ENCODE measurements around the gene SLIT3. TPM values are rescaled to one million over a fixed set of nuclear protein-coding genes. Genes with fewer than 3 reads are reported as not detected.
A peak's percentile ranks its signal among the peaks of the same experiment; 100 is the strongest.

The SLIT3 gene
- total RNA-seq, 2 experiments from 2014 or later: 0.30 to 0.43 TPM

DNA sequence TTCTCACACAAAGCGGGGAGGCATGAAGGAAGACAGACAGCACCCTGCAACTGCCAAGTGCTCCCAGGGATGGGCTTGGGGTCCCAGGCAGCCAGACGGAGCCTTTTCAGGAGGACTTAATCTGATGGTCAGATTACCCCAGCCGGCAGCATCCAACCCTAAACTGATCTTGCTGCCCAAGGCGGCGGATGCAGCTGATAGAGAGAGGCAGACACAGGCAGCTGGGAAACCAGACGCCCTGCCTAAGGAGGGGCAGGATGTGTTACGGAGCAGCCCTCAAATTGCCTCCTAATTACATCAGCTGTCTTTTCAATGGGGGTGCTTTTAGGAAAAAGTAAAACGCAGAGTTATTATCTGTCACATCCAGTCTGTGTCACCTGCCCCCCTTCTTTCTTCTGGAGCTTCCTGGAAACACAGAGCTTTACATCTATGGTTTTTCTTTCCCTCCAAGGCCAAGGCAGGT, 530.9 kb downstream of the SLIT3 start:
- H3K4me3 Mint-ChIP-seq: no peak overlapping the region
- no peaks in the 10 kb centered on the region for H3K4me1 Mint-ChIP-seq (ENCODE audit: low read depth)

DNA sequence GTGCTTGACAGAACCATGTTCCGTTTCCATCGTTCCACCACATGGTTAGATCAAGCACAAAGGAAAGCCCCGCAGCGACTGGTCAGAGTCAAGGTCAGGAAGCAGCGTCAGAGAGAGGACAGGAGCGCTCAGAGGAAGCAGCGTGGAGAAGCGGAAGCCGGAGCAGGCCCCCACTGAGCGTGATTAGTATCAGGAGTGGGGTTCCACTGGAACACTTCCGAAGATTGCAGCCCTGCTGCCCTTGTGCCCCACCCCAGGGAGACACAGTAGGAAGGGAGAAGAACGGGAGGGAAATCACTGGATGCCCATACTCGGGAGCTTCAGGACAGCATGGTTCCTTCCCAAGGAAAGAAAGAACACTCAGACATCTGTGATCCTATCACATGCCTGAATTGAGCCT, 532.8 kb downstream of the SLIT3 start:
- intact Hi-C loops (cut with micrococcal nuclease): no loop called here
- no peak for DNase-seq
- H3K27ac Mint-ChIP-seq: no peak overlapping the region
- H3K27me3 Mint-ChIP-seq (ENCODE audit: low read depth): no peaks in the 10 kb centered on the region
- H3K4me3 Mint-ChIP-seq: no peak overlapping the region
- H3K36me3 Mint-ChIP-seq (ENCODE audit: low read depth): no peaks in the 10 kb centered on the region
- H3K9me3 Mint-ChIP-seq: peaks cover 5% of the 10 kb centered on the region
- CTCF ChIA-PET: no interaction called here
- H3K4me1 Mint-ChIP-seq (ENCODE audit: low read depth): no peaks in the 10 kb centered on the region

More for the DNA sequence above, 530.9 kb downstream of the SLIT3 start:
- no peak for DNase-seq
- Mint-ChIP-seq H3K9me3 (peaks cover 5% of the 10 kb centered on the region), H3K27ac (no peak overlapping the region), H3K27me3 (ENCODE audit: low read depth) (no peaks in the 10 kb centered on the region), H3K36me3 (ENCODE audit: low read depth) (no peaks in the 10 kb centered on the region)
- CTCF ChIA-PET: interaction anchor here (0.7 kb wide), 1 partner anchor 1048 kb away, joined by 3 read pairs; no protein-coding TSS in a partner anchor
- intact Hi-C loops (cut with micrococcal nuclease): no loop called here

DNA sequence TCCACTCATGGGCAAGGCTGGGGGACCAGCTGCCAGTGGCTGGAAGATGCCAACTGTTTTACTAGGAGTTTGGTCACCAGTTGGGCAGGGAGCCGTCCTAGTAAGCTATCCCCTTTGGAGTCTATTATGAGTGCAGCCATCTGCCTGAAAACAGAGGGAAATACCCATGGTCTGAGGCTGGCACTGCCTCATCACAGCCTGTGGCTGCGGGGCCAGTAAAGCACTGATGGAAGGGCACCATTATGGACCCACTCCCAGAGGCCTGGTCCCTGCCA, 534.6 kb downstream of the SLIT3 start:
- CTCF ChIA-PET: no interaction called here
- peaks cover 5% of the 10 kb centered on the region for H3K9me3 Mint-ChIP-seq
- H3K27ac Mint-ChIP-seq: no peak overlapping the region
- H3K36me3 Mint-ChIP-seq (ENCODE audit: low read depth): no peaks in the 10 kb centered on the region
- no peaks in the 10 kb centered on the region for H3K27me3 Mint-ChIP-seq (ENCODE audit: low read depth)
- DNase-seq: no peak
- no peak overlapping the region for H3K4me3 Mint-ChIP-seq
- H3K4me1 Mint-ChIP-seq (ENCODE audit: low read depth): no peaks in the 10 kb centered on the region
- intact Hi-C loops (cut with micrococcal nuclease): no loop called here

DNA sequence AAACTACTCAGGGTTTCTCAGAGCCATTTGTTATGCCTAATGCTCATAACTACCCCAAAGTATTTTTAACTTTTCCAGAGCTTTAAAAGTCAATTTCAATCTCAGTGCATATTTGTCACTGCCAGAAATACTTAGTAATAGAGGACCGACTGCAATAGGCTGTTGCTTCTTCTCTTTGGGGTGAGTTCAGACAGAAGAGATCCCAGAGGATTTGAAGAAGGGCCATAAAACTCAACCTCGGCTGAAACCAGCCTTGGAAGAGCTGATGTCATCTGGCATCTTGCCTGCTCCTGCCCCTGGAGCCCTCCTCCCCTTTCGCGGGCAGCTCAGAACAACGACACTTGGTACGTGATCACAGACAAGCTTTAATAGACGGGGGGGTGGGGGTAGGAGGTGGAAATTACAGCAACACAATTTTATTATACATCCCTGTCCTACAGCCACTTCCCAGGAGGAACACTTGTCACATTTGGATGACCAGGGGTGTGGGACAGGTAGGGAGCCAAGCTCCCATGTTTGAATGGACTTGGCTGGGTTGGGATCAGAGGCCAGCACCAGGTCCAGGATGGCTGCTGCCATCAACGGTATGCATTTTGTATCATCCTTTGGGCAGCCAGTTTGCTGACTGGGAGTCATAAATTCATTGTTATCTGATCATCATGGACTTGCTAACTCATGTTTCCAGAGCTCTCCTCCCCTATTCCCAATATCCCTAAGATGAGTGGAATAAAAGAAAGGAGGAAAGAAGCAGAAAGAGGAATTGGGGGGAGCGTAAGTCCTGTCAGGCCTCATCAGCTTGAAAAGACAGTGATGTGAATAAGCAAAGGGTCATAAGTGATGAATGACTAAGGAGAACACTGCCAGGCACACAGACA, 535.2 kb downstream of the SLIT3 start:
- CTCF ChIA-PET: interaction anchor here (0.6 kb wide), 1 partner anchor 383 kb away, joined by 3 read pairs; no protein-coding TSS in a partner anchor
- Mint-ChIP-seq H3K27me3 (ENCODE audit: low read depth) (no peaks in the 10 kb centered on the region), H3K27ac (no peak overlapping the region), H3K4me3 (no peak overlapping the region), H3K36me3 (ENCODE audit: low read depth) (no peaks in the 10 kb centered on the region), H3K9me3 (peaks cover 5% of the 10 kb centered on the region), H3K4me1 (ENCODE audit: low read depth) (no peaks in the 10 kb centered on the region)
- intact Hi-C loops (cut with micrococcal nuclease): no loop called here
- DNase-seq: no peak

DNA sequence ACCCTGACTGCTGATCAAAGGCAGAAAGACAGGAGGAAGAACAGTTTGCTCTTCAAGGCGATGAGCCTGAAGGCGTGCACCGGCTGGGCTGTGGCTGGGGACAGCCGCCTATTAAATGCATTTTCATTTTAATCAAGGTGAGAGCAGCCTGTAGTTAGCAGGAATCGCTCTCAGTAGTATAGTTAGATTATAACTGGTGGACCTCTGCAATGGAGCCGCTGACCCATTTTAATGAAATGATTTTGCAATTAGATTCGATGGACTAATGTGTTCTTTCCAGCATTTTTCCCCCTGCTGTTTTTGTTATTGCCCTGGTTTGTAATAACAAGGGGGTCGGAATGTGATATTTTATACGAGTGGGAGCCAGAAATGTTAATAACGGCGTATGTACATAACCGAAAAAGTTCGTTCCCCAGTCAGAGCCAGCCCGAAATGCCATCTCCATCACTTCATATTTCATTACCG, 535.8 kb downstream of the SLIT3 start:
- CTCF ChIA-PET: interaction anchor here (0.6 kb wide), 1 partner anchor 384 kb away, joined by 3 read pairs; no protein-coding TSS in a partner anchor
- no peak overlapping the region for H3K4me3 Mint-ChIP-seq

DNA sequence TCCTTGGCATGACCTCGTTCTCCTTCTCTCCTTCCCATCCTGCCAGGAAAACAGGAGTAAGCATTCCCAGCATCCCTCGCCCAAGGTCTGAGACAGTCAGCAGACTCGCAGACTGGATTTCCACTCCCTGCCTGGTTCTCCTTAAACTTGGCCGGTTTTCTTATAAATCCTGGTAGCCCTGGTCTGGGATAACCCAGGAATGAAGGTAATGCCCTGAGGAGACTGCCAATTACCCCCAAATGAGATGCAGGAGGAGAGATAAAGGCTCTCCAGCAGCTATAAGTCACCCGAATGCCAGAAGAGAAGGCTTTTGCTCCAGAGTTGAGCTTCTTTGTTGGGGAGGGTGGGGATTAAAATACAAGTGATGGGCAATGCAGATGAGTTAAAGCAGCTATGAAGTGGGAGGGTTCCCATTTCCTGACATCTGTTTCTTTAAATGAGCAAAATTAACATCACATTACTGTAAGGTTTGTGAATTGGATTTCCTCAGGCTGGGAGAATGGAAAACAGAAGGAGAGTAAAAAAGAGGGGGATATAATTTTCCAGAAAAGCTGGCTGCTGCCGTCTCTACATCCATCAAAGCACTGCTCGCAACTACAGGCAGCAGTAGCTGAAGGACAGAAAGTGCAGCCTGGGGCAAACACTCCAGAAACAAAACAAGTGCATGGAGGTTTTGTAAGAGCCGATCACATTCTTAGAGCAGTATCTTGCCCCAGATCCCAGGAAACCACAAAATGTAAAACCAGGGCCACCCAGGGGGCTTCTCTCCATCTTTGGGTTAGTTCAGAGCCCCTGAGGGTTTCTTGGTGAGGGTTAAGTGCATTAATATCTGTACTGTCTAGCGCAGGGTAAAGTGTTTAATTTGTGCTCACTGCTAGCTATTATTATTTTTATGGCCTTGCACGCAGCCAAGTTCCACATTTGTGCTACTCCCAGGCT, 544.2 kb downstream of the SLIT3 start:
- Mint-ChIP-seq H3K27ac (no peak overlapping the region), H3K4me1 (ENCODE audit: low read depth) (no peaks in the 10 kb centered on the region), H3K9me3 (no peaks in the 10 kb centered on the region), H3K27me3 (ENCODE audit: low read depth) (peaks cover 2% of the 10 kb centered on the region), H3K36me3 (ENCODE audit: low read depth) (no peaks in the 10 kb centered on the region), H3K4me3 (no peak overlapping the region)
- DNase-seq: no peak
- intact Hi-C loops (cut with micrococcal nuclease): no loop called here
- CTCF ChIA-PET: interaction anchor here (1.3 kb wide), 1 partner anchor 9 kb away, joined by 4 read pairs; no protein-coding TSS in a partner anchor

More for the DNA sequence above, 535.8 kb downstream of the SLIT3 start:
- no peak for DNase-seq
- intact Hi-C loops (cut with micrococcal nuclease): no loop called here
- H3K9me3 Mint-ChIP-seq: peaks cover 5% of the 10 kb centered on the region
- H3K4me1 Mint-ChIP-seq (ENCODE audit: low read depth): no peaks in the 10 kb centered on the region
- H3K27me3 Mint-ChIP-seq (ENCODE audit: low read depth): no peaks in the 10 kb centered on the region
- H3K36me3 Mint-ChIP-seq (ENCODE audit: low read depth): no peaks in the 10 kb centered on the region
- H3K27ac Mint-ChIP-seq: no peak overlapping the region

DNA sequence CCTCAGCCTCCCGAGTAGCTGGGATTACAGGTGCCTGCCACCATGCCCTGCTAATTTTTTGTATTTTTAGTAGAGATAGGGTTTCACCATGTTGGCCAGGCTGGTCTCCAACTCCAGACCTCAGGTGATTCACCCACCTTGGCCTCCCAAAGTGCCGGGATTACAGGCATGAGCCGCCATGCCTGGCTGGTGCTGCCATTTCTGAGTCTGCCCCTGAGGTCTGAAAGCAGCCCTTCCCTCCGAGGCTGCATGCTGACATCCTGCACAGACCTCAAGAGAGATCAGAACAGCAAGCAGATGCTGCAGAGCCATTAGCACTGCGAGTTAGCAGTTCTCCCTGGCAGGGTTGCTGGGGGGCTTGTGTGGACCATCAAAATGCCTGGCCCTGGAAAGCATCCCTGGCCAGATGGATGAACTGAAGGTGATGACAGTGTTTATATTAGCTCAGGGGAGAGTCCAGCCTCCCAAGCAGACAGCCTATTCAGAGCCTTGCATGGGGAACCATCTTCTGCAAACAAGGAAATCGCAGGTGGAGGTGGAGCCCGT, 545.3 kb downstream of the SLIT3 start:
- no peaks in the 10 kb centered on the region for H3K4me1 Mint-ChIP-seq (ENCODE audit: low read depth)
- H3K27me3 Mint-ChIP-seq (ENCODE audit: low read depth): peaks cover 2% of the 10 kb centered on the region
- no peaks in the 10 kb centered on the region for H3K36me3 Mint-ChIP-seq (ENCODE audit: low read depth)
- H3K9me3 Mint-ChIP-seq: no peaks in the 10 kb centered on the region
- peak overlapping the region; percentile 61 for H3K27ac Mint-ChIP-seq
- H3K4me3 Mint-ChIP-seq: no peak overlapping the region
- DNase-seq: no peak
- intact Hi-C loops (cut with micrococcal nuclease): no loop called here
- CTCF ChIA-PET: no interaction called here

DNA sequence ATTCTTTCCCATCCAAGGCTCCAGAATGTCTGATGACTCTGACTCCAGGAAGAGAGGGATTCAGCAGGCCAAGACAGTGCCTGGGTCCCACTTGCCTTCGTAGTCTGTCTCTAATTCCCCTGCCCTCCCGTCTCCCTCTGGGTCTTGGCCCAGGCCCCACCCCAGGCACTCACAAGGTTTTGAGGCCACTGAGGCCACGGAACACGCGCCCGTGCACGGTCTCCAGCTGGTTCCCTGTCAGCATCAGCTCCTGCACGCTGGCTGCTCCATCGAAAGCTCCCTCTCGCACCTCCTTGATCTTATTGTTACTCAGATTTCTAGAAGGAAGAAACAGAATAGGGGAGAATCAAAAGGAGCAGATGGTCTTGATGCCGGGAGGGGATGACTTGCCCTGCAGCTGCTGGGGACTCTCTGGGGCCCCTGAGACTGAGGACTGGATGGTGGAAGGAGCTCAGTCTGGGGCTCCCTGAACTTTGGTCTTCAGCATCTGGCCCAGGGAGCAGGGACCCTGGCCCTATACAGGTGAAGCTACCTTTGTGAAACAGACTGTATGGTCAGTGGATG, 547.2 kb downstream of the SLIT3 start:
- peaks cover 4% of the 10 kb centered on the region for H3K27me3 Mint-ChIP-seq (ENCODE audit: low read depth)
- no peaks in the 10 kb centered on the region for H3K9me3 Mint-ChIP-seq
- intact Hi-C loops (cut with micrococcal nuclease): no loop called here
- H3K27ac Mint-ChIP-seq: no peak overlapping the region
- DNase-seq: no peak
- CTCF ChIA-PET: no interaction called here
- H3K4me1 Mint-ChIP-seq (ENCODE audit: low read depth): no peaks in the 10 kb centered on the region
- H3K36me3 Mint-ChIP-seq (ENCODE audit: low read depth): no peaks in the 10 kb centered on the region
- H3K4me3 Mint-ChIP-seq: no peak overlapping the region

DNA sequence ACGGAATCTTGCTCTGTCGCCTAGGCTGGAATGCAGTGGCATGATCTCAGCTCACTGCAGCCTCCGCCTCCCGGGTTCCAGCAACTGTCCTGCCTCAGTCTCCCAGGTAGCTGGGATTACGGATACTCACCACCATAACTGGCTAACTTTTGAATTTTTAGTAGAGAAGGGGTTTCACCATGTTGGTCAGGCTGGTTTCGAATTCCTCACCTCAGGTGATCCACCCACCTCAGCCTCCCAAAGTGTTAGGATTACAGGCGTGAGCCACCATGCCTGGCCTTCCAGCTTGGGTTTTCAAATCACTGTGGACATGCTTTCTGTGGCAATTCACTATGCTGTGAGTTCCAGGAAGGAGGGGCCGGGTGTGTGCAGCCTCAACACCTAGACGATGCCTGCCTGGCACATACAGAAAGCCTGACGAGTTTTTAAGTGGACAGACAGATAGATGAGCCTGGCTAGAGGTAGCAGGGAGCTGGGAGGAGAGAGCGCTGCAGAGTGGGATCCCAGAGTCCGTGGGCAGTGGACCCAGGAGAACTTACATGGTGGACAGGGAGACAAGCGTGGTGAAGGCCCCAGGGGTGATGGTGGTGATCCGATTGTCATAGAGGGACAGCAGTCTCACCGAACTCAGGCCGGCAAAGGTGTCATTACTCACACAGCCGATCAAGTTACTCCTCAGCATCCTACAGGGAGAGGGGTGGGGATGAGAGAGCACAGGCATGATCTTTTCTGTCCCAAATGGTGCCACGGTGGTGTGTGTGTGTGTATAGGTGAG, 548.3 kb downstream of the SLIT3 start:
- H3K4me3 Mint-ChIP-seq: no peak overlapping the region
- H3K27me3 Mint-ChIP-seq (ENCODE audit: low read depth): peaks cover 4% of the 10 kb centered on the region
- H3K9me3 Mint-ChIP-seq: no peaks in the 10 kb centered on the region
- H3K27ac Mint-ChIP-seq: no peak overlapping the region
- peaks cover 3% of the 10 kb centered on the region for H3K4me1 Mint-ChIP-seq (ENCODE audit: low read depth)
- CTCF ChIA-PET: no interaction called here
- intact Hi-C loops (cut with micrococcal nuclease): no loop called here
- H3K36me3 Mint-ChIP-seq (ENCODE audit: low read depth): no peaks in the 10 kb centered on the region
- no peak for DNase-seq

DNA sequence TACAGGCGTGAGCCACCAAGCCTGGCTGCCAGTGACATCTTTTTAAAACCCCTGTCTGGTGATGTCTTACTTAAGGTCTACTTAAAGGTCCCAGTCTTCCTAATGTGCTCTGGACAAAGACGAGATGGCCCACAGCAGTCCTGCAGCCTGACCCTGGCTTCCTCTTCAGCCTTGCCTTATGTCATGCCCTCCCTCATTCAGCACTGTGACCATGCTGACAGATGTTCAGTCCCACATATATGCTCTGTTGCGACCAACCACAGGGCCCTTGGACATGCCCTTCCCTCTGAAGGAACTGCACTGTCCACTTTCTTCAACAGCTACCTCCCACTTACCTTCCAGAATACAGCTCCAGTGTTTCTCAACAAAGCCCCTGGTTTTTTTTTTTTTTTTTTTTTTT, 548.9 kb downstream of the SLIT3 start:
- Mint-ChIP-seq H3K36me3 (ENCODE audit: low read depth) (no peaks in the 10 kb centered on the region), H3K4me1 (ENCODE audit: low read depth) (peaks cover 5% of the 10 kb centered on the region), H3K27me3 (ENCODE audit: low read depth) (peaks cover 4% of the 10 kb centered on the region), H3K9me3 (no peaks in the 10 kb centered on the region), H3K4me3 (no peak overlapping the region), H3K27ac (no peak overlapping the region)
- no peak for DNase-seq
- intact Hi-C loops (cut with micrococcal nuclease): no loop called here
- CTCF ChIA-PET: interaction anchor here (0.7 kb wide), 1 partner anchor 78 kb away, joined by 6 read pairs; no protein-coding TSS in a partner anchor

DNA sequence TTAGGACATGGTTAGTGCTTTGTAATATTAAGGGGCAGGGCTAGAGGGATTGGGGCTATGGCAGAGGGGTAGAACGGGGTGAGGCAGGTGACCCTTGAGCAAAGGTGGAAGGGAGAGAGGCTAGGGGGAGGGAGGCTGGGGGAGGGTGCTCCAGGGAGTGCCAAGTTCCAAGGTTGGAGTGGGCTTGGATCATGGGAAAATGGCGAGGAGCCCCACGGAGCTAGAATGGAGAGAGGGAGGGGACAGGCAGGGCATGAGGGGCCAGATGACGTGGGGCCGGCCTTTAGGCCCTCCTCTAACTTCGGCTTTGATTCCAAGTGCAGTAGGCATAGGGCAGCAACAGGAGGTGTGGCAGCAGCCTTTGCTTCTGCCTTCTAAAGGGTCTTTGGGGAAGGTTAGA, 550.0 kb downstream of the SLIT3 start:
- H3K4me3 Mint-ChIP-seq: no peak overlapping the region
- intact Hi-C loops (cut with micrococcal nuclease): no loop called here
- no peak overlapping the region for H3K27ac Mint-ChIP-seq
- no peaks in the 10 kb centered on the region for H3K36me3 Mint-ChIP-seq (ENCODE audit: low read depth)
- CTCF ChIA-PET: no interaction called here
- no peak for DNase-seq
- H3K9me3 Mint-ChIP-seq: no peaks in the 10 kb centered on the region
- H3K27me3 Mint-ChIP-seq (ENCODE audit: low read depth): peaks cover 4% of the 10 kb centered on the region
- H3K4me1 Mint-ChIP-seq (ENCODE audit: low read depth): peaks cover 5% of the 10 kb centered on the region

Data from activated naive CD4-positive, alpha-beta T cell treated with anti-CD3 and anti-CD28 coated beads for 36 hours (primary cell).